Measurements from ENCODE around the gene COX7C.
"Not testable (repeated sequence)": the region's sequence is repeated elsewhere in the genome, so short reads cannot be mapped to it uniquely, and the experiment has no call there.

The COX7C gene, protein sequence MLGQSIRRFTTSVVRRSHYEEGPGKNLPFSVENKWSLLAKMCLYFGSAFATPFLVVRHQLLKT

DNA sequence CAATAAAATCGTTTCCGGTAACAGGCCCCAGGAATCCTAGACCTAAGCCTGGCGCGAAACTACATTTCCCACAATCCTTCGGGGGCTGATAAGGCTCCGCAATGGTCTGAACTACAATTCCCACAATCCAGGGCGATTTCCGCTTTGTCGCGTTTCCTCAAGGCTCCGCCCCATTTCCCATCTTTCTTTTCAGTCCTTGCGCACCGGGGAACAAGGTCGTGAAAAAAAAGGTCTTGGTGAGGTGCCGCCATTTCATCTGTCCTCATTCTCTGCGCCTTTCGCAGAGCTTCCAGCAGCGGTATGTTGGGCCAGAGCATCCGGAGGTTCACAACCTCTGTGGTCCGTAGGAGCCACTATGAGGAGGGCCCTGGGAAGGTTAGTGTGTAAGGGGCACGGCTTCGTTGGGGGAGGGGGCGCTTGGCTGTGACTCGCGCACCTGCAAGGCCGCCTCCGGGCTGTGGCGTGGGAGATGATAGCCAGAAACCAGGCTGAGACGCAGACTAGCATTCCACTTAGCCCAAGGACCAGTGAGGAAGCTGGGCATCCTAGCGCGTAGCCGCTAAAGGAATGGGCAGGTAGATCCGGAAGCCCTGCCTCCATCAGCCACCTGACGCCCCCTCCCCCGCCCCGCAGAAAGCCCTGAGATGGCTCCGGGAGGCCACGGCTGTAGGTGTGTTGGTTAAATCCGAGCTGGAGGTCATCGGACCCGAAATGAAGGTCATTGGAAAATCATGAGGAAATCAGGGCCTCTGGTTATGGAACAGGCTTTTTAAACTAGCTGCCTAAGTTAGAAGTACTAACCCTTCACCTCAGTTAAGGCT lies at the start of gene COX7C:
Gene COX7C, plus strand, starts transcription at position 186 of the 821 bp plus-strand sequence. Its CDS starts 115 bp downstream, at position 301.
- peaks cover 19% of the 10 kb centered on the region for H3K4me1 ChIP-seq (ENCODE audit: control insufficient read depth, insufficient read depth, low read length)
- H3K4me3 ChIP-seq (ENCODE audit: low read depth, low read length) = peak within 1 kb of the TSS; percentile 99
- H3K27me3 ChIP-seq (ENCODE audit: control insufficient read depth, insufficient read depth, low read length) = no peaks in the 10 kb centered on the region
- H3K9ac ChIP-seq (ENCODE audit: low read depth, low read length) = peak within 1 kb of the TSS; percentile 99
- peaks cover 36% of the 10 kb centered on the region for H3K36me3 ChIP-seq (ENCODE audit: control insufficient read depth, insufficient read depth, low read length)
- H3K9me3 ChIP-seq (ENCODE audit: control insufficient read depth, insufficient read depth, low read length) = no peaks in the 10 kb centered on the region
- peak within 1 kb of the TSS; percentile 92 for H3K27ac ChIP-seq (ENCODE audit: low read depth, low read length)

DNA sequence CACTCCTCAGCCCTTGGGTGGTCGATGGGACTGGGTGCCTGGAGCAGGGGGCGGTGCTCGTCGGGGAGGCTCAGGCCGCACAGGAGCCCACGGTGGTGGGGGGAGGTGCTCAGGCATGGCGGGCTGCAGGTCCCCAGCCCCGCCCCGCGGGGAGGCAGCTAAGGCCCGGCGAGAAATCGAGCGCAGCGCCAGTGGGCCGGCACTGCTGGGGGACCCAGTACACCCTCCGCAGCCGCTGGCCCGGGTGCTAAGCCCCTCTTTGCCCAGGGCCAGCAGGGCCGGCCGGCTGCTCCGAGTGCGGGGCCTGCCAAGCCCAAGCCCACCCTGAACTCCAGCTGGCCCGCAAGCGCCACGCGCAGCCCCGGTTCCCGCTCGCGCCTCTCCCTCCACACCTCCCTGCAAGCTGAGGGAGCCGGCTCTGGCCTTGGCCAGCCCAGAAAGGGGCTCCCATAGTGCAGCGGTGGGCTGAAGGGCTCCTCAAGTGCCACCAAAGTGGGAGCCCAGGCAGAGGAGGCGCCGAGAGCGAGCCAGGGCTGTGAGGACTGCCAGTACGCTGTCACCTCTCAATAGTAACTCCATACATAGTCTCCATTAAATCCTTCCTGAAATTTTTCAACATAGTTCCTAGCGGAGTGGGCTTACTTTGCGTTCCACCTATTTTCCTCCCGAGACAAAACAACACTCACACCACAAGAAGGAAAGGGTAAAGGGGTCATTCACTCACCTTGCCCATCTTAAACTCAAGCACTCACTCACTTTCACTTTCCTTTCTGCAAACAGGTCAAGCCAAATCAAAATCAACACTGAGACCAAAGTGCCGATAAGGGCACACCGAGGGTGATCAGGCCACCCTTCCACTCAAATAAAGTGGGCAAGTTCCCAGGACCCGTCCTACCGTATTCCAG lies 48.0 kb upstream of the COX7C start:
- H3K9ac ChIP-seq (ENCODE audit: low read depth, low read length); H3K27me3 ChIP-seq (ENCODE audit: control insufficient read depth, insufficient read depth, low read length); H3K4me1 ChIP-seq (ENCODE audit: control insufficient read depth, insufficient read depth, low read length); H3K36me3 ChIP-seq (ENCODE audit: control insufficient read depth, insufficient read depth, low read length); H3K4me3 ChIP-seq (ENCODE audit: low read depth, low read length); H3K9me3 ChIP-seq (ENCODE audit: control insufficient read depth, insufficient read depth, low read length); H3K27ac ChIP-seq (ENCODE audit: low read depth, low read length): not testable (repeated sequence)

DNA sequence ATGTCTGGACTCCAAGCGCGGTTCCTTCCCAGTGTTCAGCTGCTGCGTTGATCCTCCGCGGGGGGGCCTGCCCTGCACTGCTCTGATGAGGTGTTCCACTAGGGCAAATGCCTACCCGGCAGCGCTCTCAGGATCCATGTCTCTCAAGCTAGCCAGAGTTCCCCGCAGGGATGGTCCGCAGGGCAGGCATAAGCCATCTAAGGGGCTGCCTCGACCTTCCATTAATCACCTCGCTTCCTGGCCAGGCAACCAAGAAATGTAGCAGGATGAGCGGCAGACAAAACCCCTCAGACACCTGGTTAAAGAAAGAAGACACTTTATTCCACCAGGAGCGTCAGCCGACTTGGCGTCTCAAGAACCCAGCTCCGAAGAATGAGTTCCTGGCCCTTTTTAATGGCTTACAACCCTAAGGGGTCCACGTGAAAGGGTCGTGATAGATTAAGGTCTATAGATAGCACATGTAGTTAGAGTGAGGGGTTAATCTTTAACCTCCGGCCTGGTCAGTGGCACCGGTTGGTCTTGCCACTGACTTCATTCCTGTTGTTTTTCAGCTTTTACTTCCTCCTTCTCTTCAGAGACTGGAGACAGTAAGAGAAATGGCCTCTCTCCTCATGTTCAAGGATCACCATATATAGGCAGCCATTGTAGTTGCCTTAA lies 47.2 kb upstream of the COX7C start:
- Histone ChIP-seq H3K27ac (ENCODE audit: low read depth, low read length) (no peak overlapping the region), H3K36me3 (ENCODE audit: control insufficient read depth, insufficient read depth, low read length) (no peaks in the 10 kb centered on the region), H3K9ac (ENCODE audit: low read depth, low read length) (no peak overlapping the region), H3K27me3 (ENCODE audit: control insufficient read depth, insufficient read depth, low read length) (no peaks in the 10 kb centered on the region), H3K4me1 (ENCODE audit: control insufficient read depth, insufficient read depth, low read length) (no peaks in the 10 kb centered on the region), H3K4me3 (ENCODE audit: low read depth, low read length) (no peak overlapping the region), H3K9me3 (ENCODE audit: control insufficient read depth, insufficient read depth, low read length) (no peaks in the 10 kb centered on the region)

DNA sequence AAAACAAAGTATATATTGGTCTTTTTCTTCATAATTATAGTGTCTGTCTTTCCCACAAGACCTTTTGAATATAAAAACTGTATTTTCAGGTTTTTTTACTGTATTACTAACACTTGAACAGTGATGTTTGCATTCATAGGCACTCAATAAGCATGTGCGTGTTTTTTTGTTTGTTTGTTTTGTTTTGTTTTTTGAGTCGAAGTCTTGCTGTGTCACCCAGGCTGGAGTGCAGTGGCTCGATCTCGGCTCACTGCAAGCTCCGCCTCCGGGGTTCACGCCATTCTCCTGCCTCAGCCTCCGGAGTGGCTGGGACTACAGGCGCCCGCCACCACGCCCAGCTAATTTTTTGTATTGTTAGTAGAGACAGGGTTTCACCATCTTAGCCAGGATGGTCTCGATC lies 46.6 kb upstream of the COX7C start:
- H3K27ac ChIP-seq (ENCODE audit: low read depth, low read length); H3K4me1 ChIP-seq (ENCODE audit: control insufficient read depth, insufficient read depth, low read length); H3K27me3 ChIP-seq (ENCODE audit: control insufficient read depth, insufficient read depth, low read length); H3K9me3 ChIP-seq (ENCODE audit: control insufficient read depth, insufficient read depth, low read length); H3K36me3 ChIP-seq (ENCODE audit: control insufficient read depth, insufficient read depth, low read length); H3K4me3 ChIP-seq (ENCODE audit: low read depth, low read length); H3K9ac ChIP-seq (ENCODE audit: low read depth, low read length): not testable (repeated sequence)

DNA sequence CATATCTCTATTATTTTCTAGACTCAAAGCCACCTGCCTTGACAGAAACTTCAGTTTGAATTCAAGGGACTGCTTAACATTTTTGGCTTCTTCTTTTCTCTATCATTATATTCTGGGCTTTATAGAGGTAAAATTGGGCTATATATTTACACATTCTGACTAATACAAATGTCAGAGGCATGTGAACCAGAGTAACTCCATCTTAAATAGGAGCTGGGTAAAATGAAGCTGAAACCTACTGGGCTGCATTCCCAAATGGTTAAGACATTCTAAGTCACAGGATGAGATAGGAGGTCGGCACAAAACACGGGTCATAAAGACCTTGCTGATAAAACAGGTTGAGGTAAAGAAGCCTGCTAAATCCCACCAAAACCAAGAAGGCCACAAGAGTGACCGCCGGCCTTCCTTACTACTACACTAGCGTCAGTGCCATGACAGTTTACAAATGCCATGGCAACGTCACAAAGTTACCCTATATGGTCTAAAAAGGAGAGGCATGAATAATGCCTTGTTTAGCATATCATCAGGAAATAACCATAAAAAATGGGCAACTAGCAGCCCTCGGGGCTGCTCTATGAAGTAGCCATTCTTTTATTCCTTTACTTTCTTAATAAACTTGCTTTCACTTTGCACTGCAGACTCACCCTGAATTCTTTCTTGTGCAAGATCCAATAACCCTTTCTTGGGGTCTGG lies 44.8 kb upstream of the COX7C start:
- no peaks in the 10 kb centered on the region for H3K4me1 ChIP-seq (ENCODE audit: control insufficient read depth, insufficient read depth, low read length)
- H3K4me3 ChIP-seq (ENCODE audit: low read depth, low read length) = no peak overlapping the region
- no peaks in the 10 kb centered on the region for H3K27me3 ChIP-seq (ENCODE audit: control insufficient read depth, insufficient read depth, low read length)
- H3K36me3 ChIP-seq (ENCODE audit: control insufficient read depth, insufficient read depth, low read length) = no peaks in the 10 kb centered on the region
- H3K27ac ChIP-seq (ENCODE audit: low read depth, low read length) = no peak overlapping the region
- no peak overlapping the region for H3K9ac ChIP-seq (ENCODE audit: low read depth, low read length)
- H3K9me3 ChIP-seq (ENCODE audit: control insufficient read depth, insufficient read depth, low read length) = no peaks in the 10 kb centered on the region

DNA sequence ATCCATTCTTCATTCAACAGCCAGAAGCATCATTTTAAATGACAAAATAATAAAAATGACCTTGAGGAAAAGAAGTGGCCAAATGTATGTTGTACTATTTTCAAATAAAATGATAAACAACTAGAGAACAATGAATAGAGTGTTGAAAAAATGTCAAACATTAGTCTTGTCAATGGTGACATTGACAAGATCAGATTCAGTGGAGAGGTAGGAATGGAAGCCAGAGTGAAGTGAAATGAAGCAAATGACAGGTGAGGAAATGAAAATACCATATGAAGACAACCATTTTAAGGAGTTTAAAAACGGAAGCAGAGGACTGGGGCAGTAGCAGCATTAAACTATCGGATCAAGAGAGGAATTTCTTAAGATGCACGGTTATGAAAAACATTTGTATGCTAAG lies 38.2 kb upstream of the COX7C start:
- no peaks in the 10 kb centered on the region for H3K4me1 ChIP-seq (ENCODE audit: control insufficient read depth, insufficient read depth, low read length)
- no peak overlapping the region for H3K27ac ChIP-seq (ENCODE audit: low read depth, low read length)
- no peaks in the 10 kb centered on the region for H3K27me3 ChIP-seq (ENCODE audit: control insufficient read depth, insufficient read depth, low read length)
- H3K4me3 ChIP-seq (ENCODE audit: low read depth, low read length) = no peak overlapping the region
- H3K36me3 ChIP-seq (ENCODE audit: control insufficient read depth, insufficient read depth, low read length) = no peaks in the 10 kb centered on the region
- no peaks in the 10 kb centered on the region for H3K9me3 ChIP-seq (ENCODE audit: control insufficient read depth, insufficient read depth, low read length)
- H3K9ac ChIP-seq (ENCODE audit: low read depth, low read length) = no peak overlapping the region

DNA sequence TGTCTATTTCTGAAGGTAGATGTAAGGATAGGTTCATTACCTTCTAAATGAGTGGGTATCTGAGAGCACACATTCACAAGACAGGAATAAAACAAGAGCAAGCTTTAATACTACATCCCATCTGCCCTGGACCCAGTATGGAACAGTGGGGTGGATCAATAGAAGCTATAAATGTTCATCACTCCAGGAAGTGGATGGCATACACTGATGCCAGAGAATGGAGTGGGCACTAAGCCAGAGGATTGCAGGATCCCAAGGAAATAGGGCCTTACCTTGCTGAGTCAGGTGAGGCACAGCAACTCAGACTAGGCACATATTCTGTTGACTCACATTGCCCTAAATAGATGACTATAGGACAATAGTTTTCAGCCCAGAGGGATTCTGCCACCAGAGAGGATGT lies 21.3 kb upstream of the COX7C start:
- Histone ChIP-seq H3K36me3 (ENCODE audit: control insufficient read depth, insufficient read depth, low read length) (no peaks in the 10 kb centered on the region), H3K4me1 (ENCODE audit: control insufficient read depth, insufficient read depth, low read length) (peaks cover 14% of the 10 kb centered on the region), H3K4me3 (ENCODE audit: low read depth, low read length) (no peak overlapping the region), H3K9me3 (ENCODE audit: control insufficient read depth, insufficient read depth, low read length) (no peaks in the 10 kb centered on the region), H3K27me3 (ENCODE audit: control insufficient read depth, insufficient read depth, low read length) (no peaks in the 10 kb centered on the region), H3K9ac (ENCODE audit: low read depth, low read length) (no peak overlapping the region), H3K27ac (ENCODE audit: low read depth, low read length) (no peak overlapping the region)

DNA sequence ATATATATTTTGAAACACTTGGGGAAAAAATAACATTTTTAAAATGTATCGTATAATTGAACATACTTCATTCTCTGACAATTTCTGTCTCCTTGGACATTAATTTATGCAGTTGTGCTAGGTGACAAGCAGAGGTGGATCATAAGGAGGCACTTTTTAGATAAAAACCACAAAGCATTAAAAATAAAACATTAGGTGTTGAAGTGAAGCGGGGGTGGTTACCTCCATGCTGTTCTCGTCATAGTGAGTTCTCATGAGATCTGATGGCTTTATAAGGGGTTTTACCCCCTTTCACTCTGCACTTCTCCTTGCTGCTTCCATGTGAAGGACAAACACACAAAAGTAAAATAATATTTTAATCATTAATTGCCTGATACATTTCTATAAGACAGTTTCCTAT lies 11.9 kb upstream of the COX7C start:
- H3K9ac ChIP-seq (ENCODE audit: low read depth, low read length) = no peak overlapping the region
- H3K9me3 ChIP-seq (ENCODE audit: control insufficient read depth, insufficient read depth, low read length) = no peaks in the 10 kb centered on the region
- H3K36me3 ChIP-seq (ENCODE audit: control insufficient read depth, insufficient read depth, low read length) = no peaks in the 10 kb centered on the region
- H3K4me1 ChIP-seq (ENCODE audit: control insufficient read depth, insufficient read depth, low read length) = no peaks in the 10 kb centered on the region
- no peaks in the 10 kb centered on the region for H3K27me3 ChIP-seq (ENCODE audit: control insufficient read depth, insufficient read depth, low read length)
- no peak overlapping the region for H3K27ac ChIP-seq (ENCODE audit: low read depth, low read length)
- no peak overlapping the region for H3K4me3 ChIP-seq (ENCODE audit: low read depth, low read length)

DNA sequence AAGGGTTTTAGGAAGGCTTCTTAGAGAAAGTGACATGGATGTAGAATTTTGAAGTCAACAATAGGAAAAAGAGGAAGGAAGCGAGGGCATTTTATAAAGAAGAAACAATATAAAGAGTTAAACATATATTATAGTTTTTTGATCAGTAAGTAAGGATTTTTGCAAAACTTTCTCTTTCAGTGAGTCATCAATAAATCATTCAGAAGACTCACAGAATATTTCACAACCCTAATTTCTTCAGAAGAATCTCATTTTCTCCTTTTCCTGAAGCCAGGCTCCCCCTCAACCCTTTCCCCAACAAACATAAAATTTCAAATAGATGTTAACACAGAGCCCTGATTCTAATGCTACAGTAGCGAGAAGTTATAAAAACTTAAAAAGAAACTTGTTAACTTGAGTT lies 4.3 kb upstream of the COX7C start:
- Histone ChIP-seq H3K36me3 (ENCODE audit: control insufficient read depth, insufficient read depth, low read length) (no peaks in the 10 kb centered on the region), H3K27me3 (ENCODE audit: control insufficient read depth, insufficient read depth, low read length) (no peaks in the 10 kb centered on the region), H3K4me1 (ENCODE audit: control insufficient read depth, insufficient read depth, low read length) (peaks cover 5% of the 10 kb centered on the region), H3K4me3 (ENCODE audit: low read depth, low read length) (no peak overlapping the region), H3K9me3 (ENCODE audit: control insufficient read depth, insufficient read depth, low read length) (no peaks in the 10 kb centered on the region), H3K9ac (ENCODE audit: low read depth, low read length) (no peak overlapping the region), H3K27ac (ENCODE audit: low read depth, low read length) (no peak overlapping the region)

DNA sequence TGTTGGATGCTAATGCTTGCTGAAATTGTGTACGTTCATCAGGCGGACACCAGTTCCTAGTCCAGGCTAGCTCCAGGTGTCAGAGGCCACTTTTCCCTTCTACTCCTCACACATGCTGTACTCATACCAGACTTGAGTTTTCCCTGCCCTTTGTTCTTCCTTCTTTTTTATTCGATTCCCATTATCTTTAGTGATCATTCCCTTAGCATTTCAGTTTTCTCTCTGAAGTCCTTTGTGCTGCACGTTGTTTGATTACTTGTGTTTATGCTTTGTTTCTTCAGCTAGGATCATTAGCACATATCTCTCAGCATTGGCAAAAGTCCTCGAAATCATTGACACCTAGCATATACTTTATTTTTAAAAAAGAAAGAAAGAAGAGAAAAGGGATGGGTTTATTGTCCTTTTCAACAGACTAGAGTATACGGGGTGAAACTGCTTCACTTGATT lies 409 bp upstream of the COX7C start:
- H3K27ac ChIP-seq (ENCODE audit: low read depth, low read length) = no peak overlapping the region
- H3K4me3 ChIP-seq (ENCODE audit: low read depth, low read length) = peak overlapping the region; percentile 99; the same call in 1 of the 2 replicates
- no peak overlapping the region for H3K9ac ChIP-seq (ENCODE audit: low read depth, low read length)
- no peaks in the 10 kb centered on the region for H3K9me3 ChIP-seq (ENCODE audit: control insufficient read depth, insufficient read depth, low read length)
- H3K4me1 ChIP-seq (ENCODE audit: control insufficient read depth, insufficient read depth, low read length) = peaks cover 16% of the 10 kb centered on the region
- H3K27me3 ChIP-seq (ENCODE audit: control insufficient read depth, insufficient read depth, low read length) = no peaks in the 10 kb centered on the region
- peaks cover 35% of the 10 kb centered on the region for H3K36me3 ChIP-seq (ENCODE audit: control insufficient read depth, insufficient read depth, low read length)
